HG03442 (cell line): ENCODE measurements around the gene SLC31A2.

Experiments used
- ATAC-seq: cut with Tn5 transposase; IDR thresholded peaks from one replicate; pipeline ENCODE4 v1.9.1; 2021; ENCODE audit warnings: mild to moderate bottlenecking, moderate library complexity; ENCODE audit not compliant: unreplicated experiment

SLC31A2 gene

GRCh38 chr9:113184539-113184938 lies 33.7 kb downstream of the SLC31A2 start:
- ATAC-seq, result no peak

DNA sequence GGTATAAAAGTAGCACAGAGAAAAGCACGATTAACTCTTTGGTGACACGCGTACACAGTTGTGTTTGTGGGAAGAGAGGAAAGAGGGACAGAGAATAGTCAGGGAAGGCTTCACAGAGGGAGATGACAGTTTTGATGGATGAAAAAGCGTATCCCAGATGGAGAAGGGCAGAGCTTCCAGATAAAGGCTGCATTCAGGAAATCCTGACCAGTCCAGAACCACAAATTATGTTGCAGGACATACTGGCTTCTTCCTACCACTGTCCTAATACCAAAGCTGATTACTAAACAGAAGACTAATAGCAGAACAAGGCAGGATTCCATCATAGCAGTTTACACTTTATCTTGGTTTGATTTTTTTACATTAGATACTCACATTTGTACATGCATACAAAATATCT lies 34.5 kb downstream of the SLC31A2 start:
- no peak for ATAC-seq

DNA sequence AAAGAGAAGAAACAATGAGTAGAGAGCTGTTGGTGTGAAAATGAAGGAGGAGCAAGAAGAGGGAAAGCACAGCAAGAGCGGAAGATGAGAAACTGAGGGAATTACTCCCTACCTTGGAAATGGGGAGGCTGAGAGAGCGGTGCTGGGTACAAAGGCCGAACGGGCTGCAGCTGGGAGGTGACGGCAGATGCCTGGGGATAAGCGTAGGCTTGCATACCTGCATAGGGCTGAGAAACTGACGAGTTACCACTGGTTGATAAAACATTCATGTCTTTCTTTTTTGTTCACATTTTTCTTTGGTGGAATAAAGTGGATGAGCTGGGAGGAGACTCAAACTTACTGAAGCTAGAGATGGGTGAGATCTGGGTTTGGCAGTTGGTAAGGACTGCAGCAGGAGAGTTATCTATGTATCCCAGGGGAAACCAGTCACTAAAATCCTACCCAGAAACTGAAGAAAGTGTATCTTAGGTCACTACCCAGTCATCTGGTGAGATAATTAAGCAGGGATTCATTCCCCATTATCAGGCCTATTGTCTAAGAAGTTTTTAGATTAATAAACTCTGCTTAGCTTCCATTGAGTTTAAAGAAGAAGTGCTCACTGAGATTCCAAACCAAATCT lies 35.4 kb downstream of the SLC31A2 start:
- no peak for ATAC-seq

GRCh38 chr9:113187929-113188595 lies 37.3 kb downstream of the SLC31A2 start:
- no peak for ATAC-seq

DNA sequence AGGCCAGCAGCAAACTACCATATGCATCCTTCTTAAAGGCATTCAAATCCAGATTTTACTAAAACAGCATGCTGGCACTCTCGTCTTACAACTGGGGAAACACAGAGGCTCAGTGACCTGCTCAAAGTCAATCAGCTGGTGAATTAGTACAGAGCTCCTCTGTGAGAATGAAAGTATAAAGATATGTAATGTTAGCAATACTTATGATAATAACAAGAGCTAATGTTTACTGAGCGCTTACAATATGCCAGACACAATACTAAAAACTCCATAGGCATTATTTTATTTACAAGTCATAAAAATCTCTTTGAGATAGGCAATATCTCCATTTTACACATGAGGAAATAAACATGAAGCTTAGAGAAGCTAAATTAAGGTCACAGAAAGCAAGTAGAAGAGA lies 41.6 kb downstream of the SLC31A2 start:
- no peak for ATAC-seq

DNA sequence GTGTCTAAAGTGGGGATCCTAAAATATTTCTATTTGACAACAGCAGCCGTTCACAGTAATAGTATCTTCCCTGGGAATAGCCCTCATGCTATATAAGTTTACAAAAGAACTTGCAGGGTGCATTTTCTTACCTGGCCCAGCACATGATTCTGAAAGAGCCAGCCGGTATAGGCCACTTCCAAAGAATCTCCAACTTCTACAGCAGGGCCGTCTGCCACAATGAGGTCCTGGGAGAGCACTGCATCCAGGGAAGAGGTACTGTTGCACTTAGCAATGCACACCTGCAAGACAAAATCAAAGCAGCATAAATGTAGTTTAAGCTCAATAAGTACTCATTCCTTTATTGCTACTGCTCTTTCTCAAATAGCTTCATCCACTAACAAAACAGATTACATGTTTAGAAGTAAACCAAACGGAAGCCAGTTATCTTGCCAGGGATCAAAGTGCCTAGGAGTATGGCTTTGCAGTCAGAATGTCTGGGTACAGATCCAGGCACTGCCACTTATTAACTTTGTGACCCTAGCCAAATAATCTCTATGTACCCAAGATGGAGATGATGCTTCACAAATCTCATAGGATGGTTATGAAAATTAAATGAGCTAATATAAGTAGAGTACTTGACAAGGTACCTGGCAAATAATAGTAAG lies 49.0 kb downstream of the SLC31A2 start:
- no peak for ATAC-seq

DNA sequence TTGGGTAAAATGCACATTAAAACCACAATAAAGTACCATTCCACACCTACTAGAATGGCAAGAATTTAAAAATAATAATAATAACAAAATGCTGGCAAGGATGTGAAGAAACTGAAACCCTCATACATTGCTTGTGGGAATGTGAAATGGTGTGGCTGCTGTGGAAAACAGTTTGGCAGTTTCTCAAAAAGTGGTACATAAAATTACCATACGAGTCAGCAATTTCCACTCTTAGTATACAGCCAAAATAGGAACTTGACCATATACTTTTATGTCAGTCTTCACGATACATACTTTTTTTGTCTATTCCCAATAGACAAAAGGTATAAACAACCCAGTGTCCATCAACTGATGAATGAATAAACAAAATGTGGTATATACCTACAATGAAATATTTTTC lies 54.6 kb downstream of the SLC31A2 start:
- ATAC-seq, result no peak

- ATAC-seq, result no peak
Observed at GRCh38 chr9:113205861-113206260, 55.1 kb downstream of the SLC31A2 start.

DNA sequence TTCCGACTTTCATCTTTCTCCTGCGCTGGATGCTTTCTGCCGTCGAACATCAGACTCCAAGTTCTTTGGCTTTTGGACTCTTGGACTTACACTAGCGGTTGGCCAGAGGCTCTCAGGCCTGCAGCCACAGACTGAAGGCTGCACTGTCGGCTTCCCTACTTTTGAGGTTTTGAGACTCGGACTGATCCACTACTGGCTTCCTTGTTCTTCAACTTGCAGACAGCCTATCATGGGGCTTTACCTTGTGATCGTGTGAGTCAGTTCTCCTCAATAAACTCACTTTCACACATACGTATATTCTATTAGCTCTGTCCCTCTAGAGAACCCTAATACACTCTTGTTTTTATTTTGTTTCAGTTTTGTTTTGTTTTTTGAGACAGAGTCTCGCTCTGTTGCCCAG lies 60.0 kb downstream of the SLC31A2 start:
- no peak for ATAC-seq
